ENCODE measurements around the gene KCTD10. TPM values are rescaled to one million over a fixed set of nuclear protein-coding genes. Genes with fewer than 3 reads are reported as not detected.

KCTD10 gene
- total RNA-seq, 1 experiment from 2014 or later = 71.3 TPM

- H3K79me1 ChIP-seq (ENCODE audit: insufficient read depth, low read depth, low read length, poor library complexity, severe bottlenecking) = no peaks in the 10 kb centered on the region
These were observed 36.0 kb upstream of the KCTD10 start for GRCh38 chr12:109513051-109513450.

More at GRCh38 chr12:109513051-109513450, 36.0 kb upstream of the KCTD10 start:
- no peak for TF ChIP-seq CTCF (conservative IDR thresholded peaks at IDR 0.05)
- peaks cover 5 to 63% (median 47%) of the 10 kb centered on the region in 3 experiments; a peak in 5 of 7 replicates for H3K36me3 Mint-ChIP-seq (ENCODE audit: insufficient read depth in 1 of 3, low read depth in 3 of 3)
- no peak overlapping the region for H2BK120ac ChIP-seq (ENCODE audit: low read depth, low read length, poor library complexity, severe bottlenecking)
- H3K79me2 ChIP-seq (ENCODE audit: insufficient read depth, low read length) = no peaks in the 10 kb centered on the region
- H3K27ac ChIP-seq (ENCODE audit: insufficient read length, low read depth, low read length) = no peak overlapping the region
- no peak overlapping the region for H2AK5ac ChIP-seq (ENCODE audit: insufficient read length, low read length)
- H3T11ph ChIP-seq (ENCODE audit: low read length) = no peak overlapping the region
- H3K9ac ChIP-seq (ENCODE audit: extremely low read depth, insufficient read length, low read length) = no peak overlapping the region
- no peak overlapping the region for H3K4me3 Mint-ChIP-seq
- no peak overlapping the region for H3K14ac ChIP-seq (ENCODE audit: insufficient read depth, low read length)
- no peak overlapping the region for H3K56ac ChIP-seq (ENCODE audit: insufficient read length, low read depth, low read length)
- no peaks in the 10 kb centered on the region for H4K20me1 ChIP-seq (ENCODE audit: control insufficient read depth, insufficient read depth, insufficient read length)
- WGBS (ENCODE audit: extremely low coverage, insufficient read length, low lambda C conversion rate) = no CpG with 5 or more reads among the region's 8 CpGs
- no peaks in the 10 kb centered on the region for H3K9me3 ChIP-seq (ENCODE audit: control insufficient read depth, low read depth, low read length)
- no peak overlapping the region for H3K18ac ChIP-seq (ENCODE audit: insufficient read length, low read depth, low read length)
- no peak overlapping the region for H4K91ac ChIP-seq (ENCODE audit: insufficient read length, low read depth, low read length)
- H3K27me3 ChIP-seq (ENCODE audit: insufficient read depth, low read length) = no peaks in the 10 kb centered on the region
- no peaks in the 10 kb centered on the region for H3K9me3 Mint-ChIP-seq
- H4K8ac ChIP-seq (replicated peaks; ENCODE audit: insufficient read length, low read depth, low read length) = no peak overlapping the region
- peak overlapping the region in 2 of 3 experiments; percentile 0 to 1; a peak in 1 of 7 replicates for H3K27ac Mint-ChIP-seq
- H2BK20ac ChIP-seq (ENCODE audit: low read depth, low read length, poor library complexity, severe bottlenecking) = no peak overlapping the region
- H3K23me2 ChIP-seq (ENCODE audit: insufficient read length, low read depth, low read length, poor library complexity, severe bottlenecking) = no peaks in the 10 kb centered on the region
- H2BK12ac ChIP-seq (ENCODE audit: insufficient read length, low read depth, low read length) = no peak overlapping the region
- DNase-seq = no peak
- H3K23ac ChIP-seq (ENCODE audit: insufficient read length, low read depth, low read length) = no peak overlapping the region
- no peaks in the 10 kb centered on the region for H3K27me3 Mint-ChIP-seq (ENCODE audit: low read depth)
- H3K4me2 ChIP-seq (ENCODE audit: insufficient read depth, insufficient read length, low read length) = no peak overlapping the region
- no peak overlapping the region for H2BK5ac ChIP-seq (ENCODE audit: insufficient read length, low read length)
- no peak overlapping the region for H2AFZ ChIP-seq (ENCODE audit: low read length)
- no peak overlapping the region for H2BK15ac ChIP-seq (ENCODE audit: low read depth, low read length)
- H4K5ac ChIP-seq (ENCODE audit: insufficient read length, low read depth, low read length) = no peak overlapping the region
- H3K4ac ChIP-seq (ENCODE audit: low read depth, low read length) = no peak overlapping the region
- H3K4me1 ChIP-seq (ENCODE audit: insufficient read depth, low read length) = no peaks in the 10 kb centered on the region
- no peaks in the 10 kb centered on the region for H3K4me1 Mint-ChIP-seq
